HG02885 (cell line): ENCODE results near the gene NXPH4.

ENCODE experiments used
- ATAC-seq: cut with Tn5 transposase; IDR thresholded peaks from one replicate; pipeline ENCODE4 v1.9.1; 2021; ENCODE audit warnings: mild to moderate bottlenecking; ENCODE audit not compliant: unreplicated experiment, poor library complexity

The NXPH4 gene

DNA sequence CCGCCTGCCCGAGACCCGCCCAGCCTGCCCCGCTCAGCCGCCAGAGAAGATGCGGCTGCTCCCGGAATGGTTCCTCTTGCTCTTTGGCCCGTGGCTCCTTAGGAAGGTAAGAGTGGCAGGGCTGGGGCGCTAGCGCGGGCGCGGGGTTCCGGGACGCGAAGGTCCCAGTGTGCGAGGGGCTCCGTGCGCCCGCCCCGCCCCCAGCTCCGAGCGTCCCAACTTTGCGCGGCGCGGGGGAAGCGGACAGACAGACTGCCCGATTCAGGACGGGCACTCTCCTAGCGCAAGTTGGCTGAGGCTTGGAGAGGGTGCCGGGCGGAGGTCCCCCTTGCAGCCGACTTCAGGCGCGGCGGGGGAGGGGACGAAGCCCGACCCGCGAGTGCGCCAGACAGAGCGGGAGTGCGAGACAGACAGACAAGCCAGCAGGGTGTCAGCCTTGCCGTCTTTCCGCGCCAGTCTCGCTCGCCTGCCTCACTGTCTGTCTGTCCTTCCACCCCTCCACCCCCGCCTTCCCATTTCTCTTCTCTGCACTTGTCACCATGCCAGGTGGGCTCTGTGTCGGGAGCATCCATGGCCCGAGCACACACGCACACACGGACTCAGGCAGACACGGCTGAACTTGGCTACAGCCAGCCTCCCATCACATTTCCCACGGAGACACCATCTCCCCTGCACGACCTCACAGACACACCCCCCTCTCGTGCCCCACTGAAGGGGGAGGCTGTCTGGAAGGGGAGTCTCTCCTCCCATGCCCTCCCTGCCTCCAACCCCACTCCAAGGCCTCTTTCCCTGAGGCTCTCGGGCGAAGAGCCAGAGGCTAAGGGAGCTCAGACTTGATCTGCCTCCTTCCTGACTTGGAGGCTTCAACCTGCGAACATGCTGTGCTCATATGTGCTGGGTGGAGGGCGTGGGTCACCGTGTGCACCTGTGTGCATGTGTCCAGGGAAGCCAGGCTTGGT is 606 bp downstream of the NXPH4 start:
- ATAC-seq: no peak

DNA sequence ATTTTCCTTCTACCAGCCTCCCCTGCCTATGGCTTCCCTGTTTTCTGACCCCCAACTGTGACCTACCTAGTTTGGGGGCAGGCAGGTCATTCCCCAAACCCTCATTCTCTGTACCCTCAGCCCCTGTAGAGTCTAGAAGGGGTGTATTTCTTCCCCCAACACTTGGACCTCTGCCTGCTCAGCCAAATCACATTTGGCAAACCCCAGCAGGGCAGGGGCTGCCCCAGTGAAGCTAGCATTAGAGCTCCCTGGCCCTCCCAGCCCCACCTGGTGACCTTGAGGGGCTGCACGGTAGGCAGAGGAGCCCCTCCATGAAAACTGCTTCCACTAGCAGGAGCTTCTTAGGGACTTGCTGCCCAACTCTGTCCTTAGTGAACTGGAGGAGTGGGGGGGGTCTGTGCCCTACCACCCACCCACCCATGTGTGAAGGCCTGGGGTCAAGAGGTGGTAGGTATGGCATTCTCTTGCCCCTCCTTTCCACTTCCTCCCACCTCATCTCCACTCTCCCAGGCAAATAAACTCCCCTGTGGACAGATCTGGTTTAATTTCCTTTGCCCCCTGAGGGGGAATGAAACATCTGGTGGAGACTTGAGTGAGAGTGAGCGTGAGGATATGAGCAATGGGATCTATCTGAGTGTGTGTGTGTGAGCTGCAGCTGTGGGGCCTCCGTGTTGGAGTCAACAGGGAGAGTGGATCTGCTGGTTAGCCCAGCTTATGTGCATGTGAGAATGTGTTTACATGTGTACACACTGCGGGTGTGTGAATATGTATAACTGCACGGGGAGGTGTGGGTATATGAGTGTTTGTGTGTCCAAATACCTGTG is 1.6 kb downstream of the NXPH4 start:
- ATAC-seq: no peak

- no peak for ATAC-seq
Observed at GRCh38 chr12:57219205-57219992, 2.8 kb downstream of the NXPH4 start.

- ATAC-seq: no peak
Observed at GRCh38 chr12:57219993-57220754, 3.6 kb downstream of the NXPH4 start.

DNA sequence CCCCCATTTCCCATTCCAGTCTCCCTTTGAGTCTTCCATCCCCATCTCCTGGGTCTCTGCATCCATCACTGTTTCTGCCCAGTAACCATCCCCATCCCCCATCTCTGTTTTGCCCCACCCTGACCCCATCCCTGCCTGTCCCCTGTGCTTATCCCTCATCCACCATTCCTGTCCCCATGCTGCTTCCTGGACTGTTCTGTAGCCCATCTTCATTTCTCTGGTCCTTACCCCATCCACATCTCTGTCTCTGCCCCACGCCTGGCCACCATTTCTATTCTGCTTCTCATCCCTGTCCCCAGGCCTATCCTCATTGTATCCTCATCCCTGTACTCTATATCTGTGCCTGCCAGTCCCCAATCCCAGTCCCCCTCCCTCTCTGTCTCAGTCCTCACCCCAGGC is 4.2 kb downstream of the NXPH4 start:
- no peak for ATAC-seq

DNA sequence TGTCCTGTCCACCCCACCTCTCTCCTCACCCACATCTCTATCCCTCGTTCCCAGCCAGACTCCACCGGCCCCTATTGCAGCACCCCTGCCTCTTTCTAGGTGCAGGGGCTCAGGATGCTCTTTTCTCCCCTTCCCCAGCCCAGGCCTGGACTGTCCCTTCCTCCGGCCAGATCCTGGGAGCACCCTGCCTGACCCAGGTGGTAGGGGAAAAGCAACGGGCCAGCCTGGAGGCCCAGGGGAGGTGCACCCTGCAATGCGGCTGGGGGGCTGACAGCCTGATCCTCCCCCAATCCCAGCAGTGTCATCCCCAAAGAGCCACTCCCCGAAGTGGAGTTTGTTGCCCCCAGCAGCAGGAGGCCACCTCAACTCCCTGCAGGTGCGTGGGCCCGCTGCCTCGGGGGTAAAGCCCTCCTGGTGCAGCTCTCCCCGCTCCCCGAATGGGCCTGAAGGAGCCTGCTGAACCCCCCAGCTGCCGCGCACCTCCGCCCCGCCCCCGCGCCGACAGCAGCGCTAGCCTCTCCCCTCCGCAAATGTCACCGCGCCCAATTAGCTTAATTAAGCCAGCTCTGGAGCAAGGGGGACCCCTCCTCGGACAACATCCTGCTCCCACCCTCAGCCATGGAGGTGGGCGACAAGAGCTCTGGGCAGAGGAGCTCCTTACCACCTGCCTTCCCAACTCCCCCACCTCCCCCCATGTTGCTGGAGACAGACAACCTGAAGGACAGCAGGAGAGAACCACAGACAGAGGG is 4.7 kb downstream of the NXPH4 start:
- no peak for ATAC-seq

GRCh38 chr12:57222286-57223190 is 5.9 kb downstream of the NXPH4 start:
- no peak for ATAC-seq

DNA sequence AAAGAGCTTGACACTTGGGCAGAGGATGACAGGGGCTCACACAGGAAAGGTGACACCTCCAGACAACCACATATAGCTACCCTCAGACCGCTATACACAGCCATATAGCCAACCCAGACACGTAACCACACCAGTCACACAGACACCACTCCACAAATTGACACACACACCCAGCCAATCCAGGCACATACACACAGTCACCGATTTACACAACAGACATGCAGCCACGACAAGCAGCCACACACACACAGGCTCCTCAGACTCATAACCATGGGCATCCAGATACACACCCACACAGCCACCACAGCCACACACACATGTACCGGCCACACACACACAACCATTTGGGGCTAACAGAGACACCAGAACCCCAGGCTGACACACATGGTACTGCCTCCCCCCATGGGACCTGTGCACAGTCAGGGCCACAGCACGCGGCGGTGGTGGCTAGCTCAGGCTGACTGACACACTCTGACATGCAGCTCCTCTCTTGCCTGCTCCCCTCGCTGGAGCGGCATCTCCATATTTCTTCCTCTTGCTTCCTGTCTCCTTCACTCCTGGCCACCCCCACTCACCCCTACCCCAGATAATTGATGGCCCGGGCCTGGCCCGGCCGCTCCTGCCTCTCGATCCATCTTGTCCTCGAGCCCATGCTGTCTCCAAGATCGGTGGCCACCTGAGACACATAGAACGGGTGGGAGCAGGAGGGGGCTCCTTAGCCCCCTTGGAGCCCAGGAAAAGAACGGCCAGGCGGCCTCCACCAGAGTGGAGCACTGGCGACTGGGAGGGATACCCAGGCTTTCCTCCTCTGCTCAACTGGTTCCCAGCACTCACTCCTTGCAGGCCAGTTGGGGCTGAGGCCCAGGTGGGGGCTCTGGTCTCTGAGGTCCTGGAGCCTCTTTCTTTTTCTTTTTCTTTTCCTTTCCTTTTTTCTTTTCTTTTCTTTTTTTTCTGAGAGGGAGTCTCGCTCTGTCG is 6.9 kb downstream of the NXPH4 start:
- ATAC-seq: no peak

- no peak for ATAC-seq
Observed at GRCh38 chr12:57224278-57224972, 7.8 kb downstream of the NXPH4 start.

- ATAC-seq: no peak
Observed at GRCh38 chr12:57224973-57225679, 8.5 kb downstream of the NXPH4 start.

- no peak for ATAC-seq
Observed at GRCh38 chr12:57225680-57226210, 9.2 kb downstream of the NXPH4 start.

GRCh38 chr12:57226588-57227314 is 10.2 kb downstream of the NXPH4 start:
- ATAC-seq: no peak

DNA sequence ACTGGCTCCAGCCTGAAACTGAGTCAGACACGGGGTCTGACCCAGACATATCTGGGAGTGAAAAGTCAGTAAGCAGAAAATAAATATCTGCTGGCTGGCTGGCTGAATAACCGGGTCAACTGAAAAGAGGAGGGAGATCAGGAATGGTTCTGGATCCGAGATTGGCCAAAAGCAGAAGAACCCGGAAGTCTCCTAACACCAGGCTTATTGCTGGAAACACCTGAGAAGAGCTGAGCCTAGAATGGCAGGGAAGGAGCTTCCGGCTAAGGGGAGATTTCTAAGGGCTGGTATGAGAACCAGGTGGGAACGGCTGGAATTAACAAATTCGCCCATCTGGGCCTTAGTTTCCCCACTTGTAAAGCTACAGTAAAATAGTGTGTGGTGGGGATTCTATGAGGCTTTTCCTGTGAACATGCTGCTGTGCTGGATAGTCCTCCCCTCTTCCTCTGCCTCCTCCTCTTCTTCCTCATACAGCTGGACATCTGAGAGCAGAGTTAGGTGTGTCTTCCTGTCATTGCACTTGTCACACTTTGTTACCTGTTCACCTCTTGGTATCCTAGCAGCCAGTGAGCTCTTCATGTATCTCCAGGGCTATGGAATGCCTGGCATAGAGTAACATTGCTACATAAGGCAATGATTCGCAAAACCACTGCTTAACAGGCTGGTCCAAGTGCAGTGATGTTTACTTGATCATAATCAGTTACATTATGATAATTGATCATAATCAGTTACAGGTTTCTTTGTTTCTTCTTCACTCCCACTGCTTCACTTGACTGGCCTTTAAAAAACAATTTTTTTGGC is 10.9 kb downstream of the NXPH4 start:
- ATAC-seq: no peak

- ATAC-seq: peak; percentile 11
Observed at GRCh38 chr12:57229046-57229633, 12.5 kb downstream of the NXPH4 start.
